NK-92 (cell line): ENCODE data around the gene EML6.
"Not testable (repeated sequence)": the region's sequence is repeated elsewhere in the genome, so short reads cannot be mapped to it uniquely, and the experiment has no call there.

Experiments
- DNase-seq: peaks from one replicate; lab custom pipeline; 2025; ENCODE audit not compliant: unreplicated experiment; lab: John Stamatoyannopoulos, UW

EML6 gene

GRCh38 chr2:54984476-54984875, 261.0 kb downstream of the EML6 start:
- no peak for DNase-seq

DNA sequence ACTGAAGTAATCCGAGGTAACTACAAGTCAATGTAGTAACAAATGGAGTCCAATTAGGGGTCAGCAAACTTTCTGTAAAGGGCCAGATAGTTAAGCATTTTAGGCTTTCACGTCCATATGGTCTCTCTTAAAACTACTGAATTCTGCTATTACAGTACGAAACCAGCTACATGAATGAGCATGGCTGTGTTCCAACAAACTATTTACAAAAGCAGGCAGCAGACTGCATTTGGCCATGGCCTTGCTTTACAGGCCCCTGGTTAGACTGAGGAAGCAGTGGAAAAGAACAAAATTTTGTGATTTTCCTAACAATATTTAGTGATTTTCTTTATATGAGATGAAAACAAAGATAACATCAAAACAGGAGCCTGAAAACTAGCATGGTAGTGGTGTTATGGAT, 262.8 kb downstream of the EML6 start:
- no peak for DNase-seq

DNA sequence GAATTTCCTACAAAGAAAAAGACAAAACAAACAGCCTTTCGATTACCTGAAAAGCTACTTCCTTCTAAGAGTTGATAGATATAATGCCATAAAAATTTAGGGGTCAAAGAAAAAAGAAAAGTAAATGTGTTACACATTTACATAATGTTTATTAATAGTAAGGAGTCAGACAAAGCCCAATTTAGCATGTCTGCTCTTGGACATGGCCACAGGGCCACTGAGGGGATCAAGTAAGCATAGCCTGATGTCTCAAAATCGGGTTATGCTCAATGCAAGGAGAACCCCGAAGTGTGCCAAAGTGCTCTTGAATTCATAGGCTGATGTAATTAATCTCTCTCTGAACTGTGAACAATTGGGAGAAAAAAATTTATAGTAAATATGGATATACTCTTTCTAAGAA, 265.1 kb downstream of the EML6 start:
- no peak for DNase-seq

GRCh38 chr2:54990694-54991093, 267.2 kb downstream of the EML6 start:
- not testable (repeated sequence) for DNase-seq

- no peak for DNase-seq
These were observed 272.1 kb downstream of the EML6 start for GRCh38 chr2:54995553-54995952.

DNA sequence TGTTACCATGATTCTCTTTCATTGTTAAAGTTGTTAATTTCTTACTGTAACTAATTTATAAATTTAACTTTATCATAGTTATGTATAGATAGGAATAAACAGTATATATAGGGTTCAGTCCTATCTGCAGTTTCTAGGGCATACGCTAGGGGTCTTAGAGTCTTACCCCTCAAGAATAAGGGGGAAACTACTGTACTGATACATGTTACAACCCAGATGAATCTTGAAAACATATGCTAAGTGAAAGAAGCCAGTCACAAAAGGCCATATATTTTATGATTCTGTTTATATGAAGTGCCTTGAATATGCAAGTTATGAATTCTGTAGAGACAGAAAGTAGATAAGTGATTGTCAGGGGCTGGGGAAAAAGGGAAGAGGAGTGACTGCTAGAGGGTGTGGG, 274.4 kb downstream of the EML6 start:
- no peak for DNase-seq

DNA sequence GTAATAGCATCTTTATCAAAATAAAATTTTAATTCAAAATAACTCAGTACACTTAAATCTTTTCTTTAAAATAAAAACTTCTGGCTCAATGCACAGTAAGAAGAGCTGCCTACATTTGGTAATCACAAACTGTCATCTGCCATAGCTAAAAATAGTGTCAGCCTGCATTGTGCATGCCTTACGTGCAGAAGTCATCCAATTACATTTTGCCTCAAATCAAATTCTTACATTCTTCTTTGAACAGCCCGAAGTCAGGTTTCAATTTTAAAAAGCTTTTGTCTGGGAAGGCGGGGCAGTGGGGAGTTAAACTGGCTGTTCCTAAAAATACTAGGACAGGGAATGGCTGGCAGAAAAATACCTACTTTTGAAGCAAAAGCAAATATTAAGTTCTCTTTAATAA, 275.7 kb downstream of the EML6 start:
- no peak for DNase-seq

DNA sequence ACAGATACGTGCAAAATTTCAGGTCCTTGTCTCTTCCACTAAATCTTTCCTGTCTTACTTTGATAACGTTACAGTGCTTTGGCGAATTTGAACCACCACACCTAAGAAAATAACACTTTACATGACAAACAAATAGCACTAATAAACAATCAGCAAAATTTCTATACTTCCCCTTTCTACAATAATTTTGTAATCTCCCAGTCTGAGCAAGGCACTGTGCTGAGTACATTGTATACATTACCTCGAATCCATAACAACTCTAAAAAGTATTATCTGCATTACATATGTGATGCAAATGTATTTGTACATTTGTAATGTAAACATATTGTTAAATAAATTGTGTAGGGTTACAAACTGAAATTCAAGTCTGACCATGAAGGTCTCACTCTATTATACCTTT, 276.9 kb downstream of the EML6 start:
- no peak for DNase-seq

DNA sequence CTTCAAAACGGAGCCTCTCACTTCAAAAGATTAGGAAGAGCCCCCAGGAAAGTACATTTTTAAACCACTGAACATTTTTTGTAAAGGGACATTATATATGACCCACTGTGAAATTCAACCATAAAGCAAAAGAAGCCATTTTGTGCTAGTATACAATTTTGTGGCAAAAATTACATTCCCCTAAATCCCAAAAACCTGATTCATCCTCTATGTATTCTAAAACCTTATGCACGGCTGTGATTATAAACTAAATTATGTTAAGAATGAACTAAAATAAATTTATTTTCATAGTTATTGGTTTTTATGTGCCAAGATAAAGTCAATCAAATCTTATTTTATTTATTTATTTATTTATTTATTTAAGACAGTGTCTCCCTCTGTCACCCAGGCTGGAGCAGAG, 278.3 kb downstream of the EML6 start:
- no peak for DNase-seq

DNA sequence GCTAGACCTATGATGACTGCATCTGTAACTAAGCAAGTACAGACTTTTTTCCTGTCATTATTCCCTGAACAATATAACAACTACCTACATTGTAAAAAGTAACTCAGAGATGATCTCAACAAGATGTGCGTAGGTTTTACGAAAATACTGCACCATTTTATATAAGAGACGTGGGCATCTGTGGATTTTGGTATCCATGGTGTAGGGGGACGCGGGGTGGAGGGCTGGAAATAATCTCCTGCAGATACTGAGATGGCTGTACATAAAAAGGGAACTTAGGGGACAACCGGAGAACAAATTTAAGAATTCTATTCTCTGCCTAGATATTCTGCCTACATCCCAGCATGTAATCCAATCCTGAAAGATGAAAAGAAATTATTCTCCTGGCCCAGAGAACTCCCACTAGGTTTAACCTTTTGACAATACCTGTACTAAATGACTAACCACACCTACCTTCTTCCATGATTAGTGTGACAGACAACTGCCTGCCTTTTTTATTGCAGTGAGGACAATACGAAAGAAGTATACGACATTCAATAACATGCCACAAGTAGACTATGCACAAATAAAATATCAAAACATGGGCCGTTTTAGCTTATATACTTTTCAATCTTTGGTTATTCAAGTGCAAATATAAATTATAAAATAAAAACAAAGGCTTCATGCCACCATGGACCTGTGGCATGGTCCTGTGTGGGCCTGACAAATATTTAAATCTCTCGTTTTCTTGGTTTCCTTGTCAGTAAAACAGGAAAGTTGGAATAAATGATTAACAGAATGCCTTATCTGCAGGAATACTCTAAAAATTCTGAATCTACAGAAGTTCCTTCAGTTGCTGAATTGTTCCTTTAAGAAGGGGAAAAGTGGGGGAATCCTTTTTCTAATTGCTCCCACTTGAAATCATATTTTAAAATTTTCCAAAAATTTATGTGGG, 280.5 kb downstream of the EML6 start:
- DNase-seq: no peak

DNA sequence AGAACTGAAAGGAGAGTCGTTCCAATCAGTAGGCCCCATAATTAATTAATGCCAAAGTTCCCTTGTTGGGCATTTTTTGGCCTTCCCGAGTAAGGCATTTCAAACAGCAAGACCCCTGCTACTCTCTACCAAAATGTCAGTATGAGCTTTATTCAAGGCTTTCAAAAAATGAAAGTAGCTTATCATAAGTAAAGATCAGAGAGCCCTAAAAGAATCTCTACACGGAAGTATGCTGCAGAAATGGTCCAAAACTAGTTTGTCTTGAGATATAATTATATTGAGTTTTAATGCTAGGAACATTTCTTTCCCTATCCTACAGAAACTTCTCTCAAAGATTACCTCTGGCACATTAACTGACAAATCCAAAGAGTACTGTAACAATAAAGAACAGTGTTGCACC, 282.8 kb downstream of the EML6 start:
- DNase-seq: no peak

DNA sequence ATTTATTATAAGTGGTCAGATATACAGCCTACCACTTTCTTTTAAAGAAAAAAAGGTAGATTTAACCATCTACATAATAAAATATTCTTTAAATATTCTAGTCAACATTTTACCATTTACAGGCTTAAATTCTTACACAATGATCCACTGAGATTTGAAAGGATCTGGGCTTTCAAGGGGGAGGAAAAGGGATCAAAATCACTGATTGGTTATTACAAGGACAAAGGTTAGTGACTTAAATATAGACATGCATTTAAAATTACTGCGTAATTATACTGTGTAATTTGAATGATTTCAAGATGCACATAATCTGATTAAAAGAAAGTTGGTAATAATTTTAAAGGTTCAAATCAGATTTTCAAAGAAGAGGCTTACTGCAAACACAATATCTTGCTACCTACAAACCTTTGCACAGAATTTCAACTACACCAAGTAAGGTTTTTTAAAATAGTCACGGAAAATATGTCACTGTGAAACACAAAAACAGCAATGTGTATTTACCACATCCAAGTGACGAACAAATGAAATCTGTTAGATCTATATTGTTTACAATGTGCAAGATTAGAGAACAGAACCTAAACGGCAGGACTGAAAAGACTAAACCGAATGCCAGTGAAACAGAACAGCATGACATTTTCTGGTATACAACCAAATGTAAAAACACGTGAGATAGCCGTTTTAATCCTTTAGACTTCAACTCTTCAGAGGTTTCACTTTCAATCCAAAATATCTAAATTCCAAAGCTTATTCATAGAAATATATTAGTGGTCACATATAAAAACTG, 286.0 kb downstream of the EML6 start:
- DNase-seq: no peak

DNA sequence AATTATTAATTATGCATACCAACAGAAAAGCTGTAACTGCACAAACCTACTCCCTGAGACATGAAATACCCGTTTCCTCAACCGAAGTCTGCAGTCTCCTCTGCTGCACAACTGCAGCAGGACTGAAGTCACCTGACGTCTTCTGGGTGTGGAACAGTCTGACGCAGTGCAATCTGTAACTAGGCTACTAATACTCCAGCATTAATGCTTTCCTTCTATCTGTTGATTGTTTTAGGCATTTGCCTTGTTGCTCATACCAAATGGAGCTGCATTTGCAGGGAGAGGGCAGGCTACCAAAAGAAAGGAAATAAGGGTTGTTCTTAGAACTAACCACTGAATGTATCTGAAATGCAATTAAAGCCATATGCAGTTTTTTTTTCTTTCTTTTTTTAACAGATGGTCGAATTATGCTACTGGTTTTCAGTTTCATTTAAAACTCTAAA, 286.7 kb downstream of the EML6 start:
- no peak for DNase-seq

- DNase-seq: no peak
These were observed 287.5 kb downstream of the EML6 start for GRCh38 chr2:55010915-55011314.

DNA sequence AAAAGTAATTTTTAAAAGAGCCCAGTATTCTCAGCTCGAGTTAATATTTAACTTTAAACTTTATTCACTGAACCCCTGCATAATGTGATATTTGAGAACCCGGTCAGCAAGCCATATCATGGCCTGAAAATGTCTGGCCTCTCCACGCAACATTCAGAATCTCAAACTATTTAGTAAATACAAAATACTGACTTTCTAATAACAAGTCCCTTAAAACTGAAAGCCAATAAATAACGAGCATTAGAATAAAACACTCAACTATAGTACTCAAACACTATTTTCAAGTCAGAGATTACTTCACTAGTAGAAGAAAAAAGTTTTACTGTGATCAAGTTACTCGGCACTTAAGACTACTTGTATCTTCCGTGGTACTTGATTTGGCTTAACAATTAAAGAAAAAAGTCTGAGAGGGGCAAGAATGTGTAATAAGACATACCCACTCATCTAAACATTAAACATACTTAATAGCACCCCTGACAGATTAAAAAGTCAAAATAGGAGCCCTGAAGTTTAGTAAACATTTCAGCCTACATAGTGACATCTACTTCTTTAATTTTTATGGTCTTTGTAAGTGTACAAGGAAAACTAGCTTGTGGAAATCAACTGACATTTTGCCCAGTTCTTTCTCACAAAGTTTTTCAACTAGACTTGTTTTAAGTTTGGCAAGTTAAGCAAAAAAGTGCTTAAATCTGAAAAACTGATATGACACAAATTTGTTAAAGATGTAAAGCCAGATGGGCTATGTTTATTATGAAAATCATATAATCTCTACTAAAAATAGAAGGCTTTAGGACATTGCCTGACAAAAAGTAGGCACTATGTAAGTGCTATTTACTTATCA, 288.6 kb downstream of the EML6 start:
- no peak for DNase-seq

- no peak for DNase-seq
These were observed 289.4 kb downstream of the EML6 start for GRCh38 chr2:55012672-55013484.

DNA sequence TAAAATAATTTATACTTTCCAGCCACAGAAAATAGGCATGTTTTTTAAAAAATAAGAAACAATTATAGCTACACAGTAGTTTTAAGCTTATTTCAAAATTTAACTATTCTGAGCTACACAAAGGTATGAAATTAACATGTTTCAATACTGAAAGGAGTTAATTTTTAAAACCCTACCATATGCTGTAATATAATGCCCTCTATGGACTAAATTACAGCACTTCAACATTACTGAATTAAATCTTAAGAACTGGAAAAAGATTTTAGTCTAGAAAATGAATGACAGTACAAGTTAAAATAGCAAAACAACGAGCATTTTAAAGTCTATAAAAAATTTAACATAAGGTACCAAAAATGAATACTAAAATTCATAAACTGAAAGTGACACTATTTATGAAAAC, 290.5 kb downstream of the EML6 start:
- no peak for DNase-seq

GRCh38 chr2:55014962-55015939, 291.8 kb downstream of the EML6 start:
- no peak for DNase-seq

DNA sequence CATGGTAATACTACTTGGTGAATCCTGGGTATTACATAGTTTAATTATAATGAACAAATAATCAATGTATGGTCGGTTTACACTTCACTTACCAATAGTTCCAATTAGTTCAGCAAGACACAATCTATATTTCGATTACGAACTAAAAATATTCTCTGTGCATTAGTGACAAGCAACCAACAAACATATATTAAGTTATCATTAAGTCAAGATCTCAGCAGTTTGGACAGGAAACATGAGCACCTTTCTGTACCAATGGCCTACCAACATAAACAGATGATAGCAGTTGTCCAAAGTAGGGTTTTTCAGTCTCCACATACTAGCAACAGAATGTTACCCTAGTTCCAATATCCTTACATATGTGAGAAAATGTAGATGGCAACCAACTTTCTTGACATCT, 294.0 kb downstream of the EML6 start:
- DNase-seq: no peak
